Cardiac fibroblast (primary cell): Measurements from ENCODE around the gene NFE2.
"Not testable (repeated sequence)": the region's sequence is repeated elsewhere in the genome, so short reads cannot be mapped to it uniquely, and the experiment has no call there.

Experiments
- DNase-seq, 2 donors: peaks; one replicate each; pipeline versions ENCODE4 v3.0.0 to v3.0.0-alpha.2; 2010; ENCODE audit warnings: low read depth in 2 of 2
- H3K4me3 ChIP-seq, 2 donors: replicated peaks in 1 of 2; 1 replicate in 1 of 2; 2 replicates in 1 of 2; pipeline ENCODE4 v1.5.1; 2011; ENCODE audit warnings: low read depth in 2 of 2, low read length in 2 of 2, mild to moderate bottlenecking in 2 of 2, moderate library complexity in 1 of 2
- CTCF ChIP-seq: IDR thresholded peaks from one replicate; pipeline ENCODE4 v1.5.1; 2011; ENCODE audit warnings: low read depth, mild to moderate bottlenecking, low read length, inconsistent platforms

NFE2 gene

GRCh38 chr12:54287261-54288157 lies 13.3 kb downstream of the NFE2 start:
- no peak for TF ChIP-seq CTCF
- H3K4me3 ChIP-seq, result no peak overlapping the region
- DNase-seq, result no peak

GRCh38 chr12:54286042-54287030 lies 14.5 kb downstream of the NFE2 start:
- no peak for TF ChIP-seq CTCF
- H3K4me3 ChIP-seq, result no peak overlapping the region
- no peak for DNase-seq

GRCh38 chr12:54285150-54286041 lies 15.4 kb downstream of the NFE2 start:
- H3K4me3 ChIP-seq, result no peak overlapping the region
- peak in 1 of 2 donors; percentile 24 for DNase-seq
- peak; percentile 39 for TF ChIP-seq CTCF

GRCh38 chr12:54284070-54284780 lies 16.6 kb downstream of the NFE2 start:
- DNase-seq, result not testable (repeated sequence)
- peak overlapping the region in 1 of 2 donors; percentile 82 for H3K4me3 ChIP-seq

- DNase-seq, result no peak
- peak overlapping the region; percentile 30 to 82 for H3K4me3 ChIP-seq
- TF ChIP-seq CTCF, result no peak
Measured at GRCh38 chr12:54282949-54283593, 17.7 kb downstream of the NFE2 start.

GRCh38 chr12:54281694-54282093 lies 19.1 kb downstream of the NFE2 start:
- peak overlapping the region; percentile 82 to 87 for H3K4me3 ChIP-seq
- DNase-seq, result not testable (repeated sequence)

GRCh38 chr12:54281261-54281638 lies 19.6 kb downstream of the NFE2 start:
- not testable (repeated sequence) for DNase-seq
- H3K4me3 ChIP-seq, result peak overlapping the region; percentile 82 to 87
